Body of pancreas (tissue), 4 donors: ENCODE results near the gene GNLY. TPM values are rescaled to one million over a fixed set of nuclear protein-coding genes. Genes with fewer than 3 reads are reported as not detected.

Source experiments
- ATAC-seq: fragments of 150-250 bp; one replicate; pipeline ENCODE4 v1.9.1; 2016
- DNase-seq, 4 donors: peaks; one replicate each; pipeline ENCODE4 v3.0.0-alpha.2; 2019
- H3K27ac ChIP-seq, 4 donors: fragments of 200-600 bp; sonication (generic); 1 replicate in 3 of 4; 2 replicates in 1 of 4; pipeline versions ENCODE4 v1.5.1 to v1.6.1; 2016 to 2019; ENCODE audit warnings: mild to moderate bottlenecking in 1 of 4, mixed read lengths in 1 of 4, moderate library complexity in 1 of 4
- H3K27me3 ChIP-seq, 2 donors: fragments of 200-600 bp; sonication (generic); one replicate each; pipeline ENCODE4 v1.6.0; 2016; ENCODE audit warnings: mild to moderate bottlenecking in 1 of 2
- H3K36me3 ChIP-seq, 2 donors: fragments of 200-600 bp; sonication (generic); replicated peaks in 1 of 2; 2 replicates each; pipeline ENCODE4 v1.5.1; 2016; ENCODE audit warnings: low read depth in 2 of 2; ENCODE audit not compliant: insufficient read depth in 1 of 2
- H3K4me1 ChIP-seq: fragments of 200-600 bp; sonication (generic); one replicate; pipeline ENCODE4 v1.6.0; 2016
- H3K4me3 ChIP-seq, 2 donors: fragments of 200-600 bp; sonication (generic); 1 replicate in 1 of 2; 2 replicates in 1 of 2; pipeline ENCODE4 v1.5.1; 2016 to 2019
- H3K9me3 ChIP-seq, 3 donors: fragments of 200-600 bp; sonication (generic); 1 replicate in 2 of 3; 2 replicates in 1 of 3; pipeline ENCODE4 v1.5.1; 2016
- POLR2A ChIP-seq, 3 donors: fragments of 450-650 bp; IDR thresholded peaks; one replicate each; pipeline ENCODE4 v1.6.1; 2016; ENCODE audit warnings: antibody characterized with exemption in 3 of 3, mild to moderate bottlenecking in 2 of 3
- WGBS, 2 donors: methylation state at CpG; one replicate each; pipeline ENCODE4 v1.1.5; 2017; 5-methylcytosine and 5-hydroxymethylcytosine counted together
- intact Hi-C: fragments of 100-400 bp; cut with DNase I; formaldehyde crosslinking; loops from one replicate; pipeline ENCODE4 v1.15.1; 2023
- total RNA-seq, 2 donors: library from RNA; depleted of rRNA; stranded (reverse); fragments of >200 nt; gene quantifications; one replicate each; pipeline ENCODE4 v1.1.0, GENCODE V29; 2016
- TF ChIP-seq, protein P1 (sequence below), 7 experiments: fragments of 450-650 bp in 4 of 7; fragments of 200-600 bp in 3 of 7; sonication (generic) in 3 of 7; IDR thresholded peaks; one replicate each; pipeline ENCODE4 v1.5.1; 2016 to 2019; ENCODE audit warnings: antibody characterized with exemption in 7 of 7

GNLY gene
- total RNA-seq, 2 donors from 2014 or later, result 5.6 TPM; not detected in 1

DNA sequence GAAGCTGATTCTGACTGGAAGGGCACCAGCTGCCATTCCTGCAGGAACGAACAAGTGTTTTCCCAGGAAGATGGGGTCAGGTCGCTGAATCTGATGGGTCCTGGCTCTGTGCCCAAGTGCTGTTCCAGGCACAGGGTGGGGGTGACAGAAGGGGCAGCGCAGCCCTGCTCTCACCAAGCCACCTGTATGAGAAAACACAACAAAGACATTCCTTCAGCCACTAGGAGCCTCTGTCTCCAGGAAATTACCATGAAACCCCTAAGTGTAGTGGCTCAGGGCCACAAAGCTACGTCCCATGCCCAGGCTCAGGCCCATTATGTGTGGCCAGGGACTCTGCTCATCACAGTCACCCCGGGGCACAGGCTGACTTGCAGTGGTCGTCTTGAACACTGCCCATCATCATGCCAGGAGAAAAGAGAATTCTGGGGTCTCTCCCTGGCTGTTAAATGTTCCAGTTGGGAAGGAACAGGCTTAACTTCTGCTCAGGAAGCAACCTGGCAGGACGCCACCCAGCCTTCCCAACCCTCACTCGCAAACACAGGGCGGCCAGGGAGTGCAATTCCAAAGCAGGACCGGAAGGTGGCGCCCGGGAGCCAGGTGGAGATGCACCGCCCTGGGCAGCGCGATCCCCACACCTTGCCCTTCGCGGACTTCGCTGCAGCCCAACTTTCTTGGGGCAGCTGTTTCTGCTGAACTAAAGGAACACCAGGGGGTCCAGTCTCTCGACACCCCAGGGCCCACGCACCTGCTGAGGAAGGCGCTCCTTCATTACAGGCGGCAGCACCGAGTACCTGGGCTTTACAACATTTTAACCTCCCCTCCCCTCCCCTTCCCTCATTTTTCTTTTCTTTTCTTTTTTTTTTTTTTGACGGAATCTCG lies 15.1 kb upstream of the GNLY start:
- Histone ChIP-seq H3K36me3 (no peaks in the 10 kb centered on the region), H3K4me1 (peaks cover 12% of the 10 kb centered on the region), H3K9me3 (no peaks in the 10 kb centered on the region), H3K4me3 (no peak overlapping the region), H3K27me3 (no peaks in the 10 kb centered on the region), H3K27ac (peak overlapping the region in 2 of 4 donors; percentile 30 to 62)
- DNase-seq, result peak; percentile 94 to 97 (median 95)
- 3 to 12% methylated on average over 9 to 25 of the region's 25 CpGs for WGBS, 2 donors
- ATAC-seq, result peak; percentile 96
- intact Hi-C loops, result no loop called here
- TF ChIP-seq POLR2A (IDR thresholded peaks at IDR 0.05), result peak in 1 of 3 donors; percentile 9
- TF ChIP-seq, protein P1, sequence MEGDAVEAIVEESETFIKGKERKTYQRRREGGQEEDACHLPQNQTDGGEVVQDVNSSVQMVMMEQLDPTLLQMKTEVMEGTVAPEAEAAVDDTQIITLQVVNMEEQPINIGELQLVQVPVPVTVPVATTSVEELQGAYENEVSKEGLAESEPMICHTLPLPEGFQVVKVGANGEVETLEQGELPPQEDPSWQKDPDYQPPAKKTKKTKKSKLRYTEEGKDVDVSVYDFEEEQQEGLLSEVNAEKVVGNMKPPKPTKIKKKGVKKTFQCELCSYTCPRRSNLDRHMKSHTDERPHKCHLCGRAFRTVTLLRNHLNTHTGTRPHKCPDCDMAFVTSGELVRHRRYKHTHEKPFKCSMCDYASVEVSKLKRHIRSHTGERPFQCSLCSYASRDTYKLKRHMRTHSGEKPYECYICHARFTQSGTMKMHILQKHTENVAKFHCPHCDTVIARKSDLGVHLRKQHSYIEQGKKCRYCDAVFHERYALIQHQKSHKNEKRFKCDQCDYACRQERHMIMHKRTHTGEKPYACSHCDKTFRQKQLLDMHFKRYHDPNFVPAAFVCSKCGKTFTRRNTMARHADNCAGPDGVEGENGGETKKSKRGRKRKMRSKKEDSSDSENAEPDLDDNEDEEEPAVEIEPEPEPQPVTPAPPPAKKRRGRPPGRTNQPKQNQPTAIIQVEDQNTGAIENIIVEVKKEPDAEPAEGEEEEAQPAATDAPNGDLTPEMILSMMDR (IDR thresholded peaks at IDR 0.05), result peak; percentile 96 to 99 (median 98)

DNA sequence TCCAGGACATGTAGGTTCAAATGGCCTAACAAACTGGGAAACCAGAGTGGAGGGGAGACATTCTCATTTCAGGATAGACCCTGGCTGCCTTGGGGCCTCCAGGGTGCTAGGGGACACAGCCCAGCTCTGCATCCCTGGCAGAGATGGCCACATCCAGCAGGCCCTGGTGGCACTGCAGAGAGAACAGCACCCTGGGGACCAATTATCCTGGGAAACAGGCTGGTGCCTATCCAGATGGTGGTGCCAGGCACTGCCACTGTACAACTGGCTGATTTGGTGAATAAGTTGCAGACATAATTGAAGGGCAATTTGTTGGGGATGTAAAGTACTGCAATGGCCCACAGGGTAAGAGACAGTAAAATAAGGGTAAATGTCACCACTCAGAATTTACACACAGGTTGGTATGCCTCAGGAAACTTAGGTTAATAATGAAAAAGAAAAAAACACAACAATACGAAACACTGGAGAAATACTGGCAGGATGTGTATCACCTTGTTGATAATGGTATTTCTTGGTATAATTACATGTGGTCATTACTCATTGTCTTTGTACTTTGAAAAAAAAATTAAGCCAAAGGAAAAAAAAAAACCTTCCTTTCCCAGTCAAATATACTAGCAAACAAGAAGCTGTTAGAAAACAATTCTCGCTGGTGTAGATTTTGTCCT lies 13.3 kb upstream of the GNLY start:
- no peak overlapping the region for H3K4me3 ChIP-seq
- peak overlapping the region in 1 of 4 donors; percentile 43 for H3K27ac ChIP-seq
- intact Hi-C loops, result no loop called here
- no peak for ATAC-seq
- no peak for DNase-seq
- 57 to 66% methylated on average over 2 of the region's 2 CpGs for WGBS, 2 donors
- TF ChIP-seq POLR2A (IDR thresholded peaks at IDR 0.05), result no peak
- TF ChIP-seq, protein P1 (IDR thresholded peaks at IDR 0.05), result no peak
- H3K36me3 ChIP-seq, result no peaks in the 10 kb centered on the region
- no peaks in the 10 kb centered on the region for H3K9me3 ChIP-seq
- H3K27me3 ChIP-seq, result no peaks in the 10 kb centered on the region
- peaks cover 12% of the 10 kb centered on the region for H3K4me1 ChIP-seq

DNA sequence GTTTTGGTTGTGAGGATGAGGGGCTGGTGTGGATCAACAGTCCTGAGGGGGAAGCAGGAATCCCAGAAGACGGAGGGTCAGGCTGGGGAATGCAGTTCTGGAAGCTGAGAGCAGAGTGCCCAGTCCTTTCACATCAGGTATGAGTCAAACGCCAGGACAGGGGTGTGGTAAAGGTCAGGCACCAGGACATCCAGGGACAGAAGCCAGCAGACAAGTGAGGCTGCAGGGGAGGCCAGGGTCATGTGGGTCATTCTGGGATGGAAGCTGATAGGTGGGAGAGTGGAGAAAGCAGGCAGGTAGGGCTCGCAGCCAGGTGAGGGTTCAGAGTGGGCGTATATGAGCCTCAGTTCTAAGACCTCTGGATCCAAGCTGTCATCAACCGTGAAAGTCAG lies 12.8 kb upstream of the GNLY start:
- TF ChIP-seq, protein P1 (IDR thresholded peaks at IDR 0.05), result no peak
- TF ChIP-seq POLR2A (IDR thresholded peaks at IDR 0.05), result no peak
- Histone ChIP-seq H3K4me3 (no peak overlapping the region), H3K9me3 (no peaks in the 10 kb centered on the region), H3K36me3 (no peaks in the 10 kb centered on the region), H3K27ac (no peak overlapping the region), H3K4me1 (peaks cover 12% of the 10 kb centered on the region), H3K27me3 (no peaks in the 10 kb centered on the region)
- intact Hi-C loops, result no loop called here
- DNase-seq (no peak), ATAC-seq (no peak)
- 69 to 71% methylated on average over 5 of the region's 5 CpGs for whole genome bisulfite sequencing, 2 donors

DNA sequence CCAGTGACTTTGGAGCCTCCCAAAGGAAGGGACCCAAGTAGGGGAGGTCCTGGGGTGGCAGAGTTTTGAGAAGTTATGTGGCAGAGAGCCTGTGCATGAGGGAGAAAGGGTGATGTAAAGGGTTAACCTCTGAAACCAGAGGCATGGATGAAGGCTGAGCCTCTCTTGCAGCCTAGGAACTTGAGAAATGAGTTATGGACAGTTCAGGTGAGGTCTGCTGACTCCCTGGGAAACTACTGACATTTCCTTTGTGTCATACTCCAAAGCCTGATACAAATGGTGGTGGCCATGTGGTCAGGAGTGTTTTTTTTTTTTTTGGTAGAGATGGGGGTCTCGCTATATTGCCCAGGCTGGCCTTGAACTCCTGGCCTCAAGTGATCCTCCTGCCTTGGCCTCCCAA lies 12.4 kb upstream of the GNLY start:
- Histone ChIP-seq H3K36me3 (no peaks in the 10 kb centered on the region), H3K27ac (no peak overlapping the region), H3K4me3 (no peak overlapping the region), H3K4me1 (peaks cover 12% of the 10 kb centered on the region), H3K27me3 (no peaks in the 10 kb centered on the region), H3K9me3 (no peaks in the 10 kb centered on the region)
- 80 to 86% methylated on average over 1 of the region's 1 CpG for WGBS, 2 donors
- intact Hi-C loops, result no loop called here
- ATAC-seq, result no peak
- TF ChIP-seq POLR2A (IDR thresholded peaks at IDR 0.05), result no peak
- TF ChIP-seq, protein P1 (IDR thresholded peaks at IDR 0.05), result no peak
- no peak for DNase-seq
